H9 (cell line): ENCODE results near the gene CD3G. TPM values are rescaled to one million over a fixed set of nuclear protein-coding genes. Genes with fewer than 3 reads are reported as not detected.

ENCODE experiments used
- DNase-seq: peaks from one replicate; pipeline ENCODE4 v3.0.0-alpha.2; 2017
- H2AFZ ChIP-seq: one replicate; pipeline ENCODE4 v1.6.1; 2013; ENCODE audit warnings: mild to moderate bottlenecking, low read length, control low read depth, moderate library complexity
- H2AK5ac ChIP-seq: 2 replicates; pipeline ENCODE4 v1.6.1; 2013; ENCODE audit warnings: low read length, control low read depth, mixed read lengths; ENCODE audit not compliant: insufficient read length
- H2BK120ac ChIP-seq: one replicate; pipeline ENCODE4 v1.6.1; 2013; ENCODE audit warnings: low read depth, mild to moderate bottlenecking, low read length, control low read depth, inconsistent platforms; ENCODE audit not compliant: poor library complexity, severe bottlenecking
- H2BK12ac ChIP-seq: 2 replicates; pipeline ENCODE4 v1.6.1; 2013; ENCODE audit warnings: low read length, control low read depth, mixed read lengths, low read depth; ENCODE audit not compliant: insufficient read length
- H2BK15ac ChIP-seq: 2 replicates; pipeline ENCODE4 v1.6.1; 2013; ENCODE audit warnings: low read depth, low read length, control low read depth
- H2BK20ac ChIP-seq: one replicate; pipeline ENCODE4 v1.6.1; 2013; ENCODE audit warnings: low read depth, mild to moderate bottlenecking, low read length, control low read depth, inconsistent platforms; ENCODE audit not compliant: poor library complexity, severe bottlenecking
- H2BK5ac ChIP-seq: 2 replicates; pipeline ENCODE4 v1.6.1; 2013; ENCODE audit warnings: low read length, control low read depth, mixed read lengths; ENCODE audit not compliant: insufficient read length
- H3K14ac ChIP-seq: 2 replicates; pipeline ENCODE4 v1.6.1; 2013; ENCODE audit warnings: low read length, control low read depth; ENCODE audit not compliant: insufficient read depth
- H3K18ac ChIP-seq: 2 replicates; pipeline ENCODE4 v1.6.1; 2013; ENCODE audit warnings: low read depth, mild to moderate bottlenecking, mixed read lengths, low read length, control low read depth; ENCODE audit not compliant: insufficient read length
- H3K23ac ChIP-seq: 2 replicates; pipeline ENCODE4 v1.6.1; 2013; ENCODE audit warnings: low read length, control low read depth, mixed read lengths, low read depth; ENCODE audit not compliant: insufficient read length
- H3K23me2 ChIP-seq: 2 replicates; pipeline ENCODE4 v1.6.1; 2013; ENCODE audit warnings: low read depth, mild to moderate bottlenecking, mixed read lengths, low read length, control low read depth; ENCODE audit not compliant: insufficient read length, poor library complexity, severe bottlenecking
- H3K27ac ChIP-seq: 2 replicates; pipeline ENCODE4 v1.5.1; 2013; ENCODE audit warnings: low read length, control low read depth, mixed read lengths, low read depth; ENCODE audit not compliant: insufficient read length
- H3K27me3 ChIP-seq: 2 replicates; pipeline ENCODE4 v1.6.1; 2013; ENCODE audit warnings: low read length, control low read depth, inconsistent platforms; ENCODE audit not compliant: insufficient read depth
- H3K4ac ChIP-seq: 2 replicates; pipeline ENCODE4 v1.6.1; 2013; ENCODE audit warnings: low read depth, mild to moderate bottlenecking, control low read depth, inconsistent platforms, low read length, moderate library complexity
- H3K4me1 ChIP-seq: 2 replicates; pipeline ENCODE4 v1.6.1; 2013; ENCODE audit warnings: low read length, control low read depth, inconsistent platforms; ENCODE audit not compliant: insufficient read depth
- H3K4me2 ChIP-seq: 2 replicates; pipeline ENCODE4 v1.6.1; 2013; ENCODE audit warnings: low read length, control low read depth, mixed read lengths; ENCODE audit not compliant: insufficient read length, insufficient read depth
- H3K56ac ChIP-seq: 2 replicates; pipeline ENCODE4 v1.6.1; 2013; ENCODE audit warnings: low read depth, mild to moderate bottlenecking, mixed read lengths, low read length, control low read depth; ENCODE audit not compliant: insufficient read length
- H3K79me1 ChIP-seq: 2 replicates; pipeline ENCODE4 v1.6.1; 2013; ENCODE audit warnings: low read depth, mild to moderate bottlenecking, moderate library complexity, low read length, control low read depth, inconsistent platforms; ENCODE audit not compliant: insufficient read depth, poor library complexity, severe bottlenecking
- H3K79me2 ChIP-seq: 2 replicates; pipeline ENCODE4 v1.6.1; 2013; ENCODE audit warnings: low read length, control low read depth, inconsistent platforms; ENCODE audit not compliant: insufficient read depth
- H3K9ac ChIP-seq: 2 replicates; pipeline ENCODE4 v1.6.1; 2013; ENCODE audit warnings: low read length, control low read depth, mixed read lengths; ENCODE audit not compliant: insufficient read length; ENCODE audit errors: extremely low read depth
- H3K9me3 ChIP-seq: one replicate; pipeline ENCODE4 v1.6.1; 2013; ENCODE audit warnings: low read depth, low read length, inconsistent platforms; ENCODE audit not compliant: control insufficient read depth
- H3T11ph ChIP-seq: one replicate; pipeline ENCODE4 v1.6.1; 2013; ENCODE audit warnings: mild to moderate bottlenecking, low read length, control low read depth, inconsistent platforms
- H4K20me1 ChIP-seq: one replicate; pipeline ENCODE4 v1.6.1; 2013; ENCODE audit not compliant: control insufficient read depth, insufficient read length, insufficient read depth
- H4K5ac ChIP-seq: 2 replicates; pipeline ENCODE4 v1.6.1; 2013; ENCODE audit warnings: low read depth, mild to moderate bottlenecking, mixed read lengths, low read length, control low read depth; ENCODE audit not compliant: insufficient read length
- H4K8ac ChIP-seq: replicated peaks from 2 replicates; pipeline ENCODE4 v1.6.1; 2013; ENCODE audit warnings: low read length, control low read depth, mixed read lengths, low read depth; ENCODE audit not compliant: insufficient read length
- H4K91ac ChIP-seq: 2 replicates; pipeline ENCODE4 v1.6.1; 2013; ENCODE audit warnings: low read depth, mild to moderate bottlenecking, moderate library complexity, mixed read lengths, low read length, control low read depth; ENCODE audit not compliant: insufficient read length
- H3K27ac Mint-ChIP-seq, 3 experiments: 2 replicates in 2 of 3; 3 replicates in 1 of 3; pipeline ENCODE4 v1.8.0; 2020 to 2021; ENCODE audit warnings: mixed read lengths in 3 of 3, mild to moderate bottlenecking in 1 of 3, moderate library complexity in 1 of 3
- H3K27me3 Mint-ChIP-seq: 2 replicates; pipeline ENCODE4 v1.8.0; 2021; ENCODE audit warnings: low read depth, mild to moderate bottlenecking, moderate library complexity, mixed read lengths
- H3K36me3 Mint-ChIP-seq, 3 experiments: 2 replicates in 2 of 3; 3 replicates in 1 of 3; pipeline ENCODE4 v1.8.0; 2020 to 2021; ENCODE audit warnings: low read depth in 3 of 3, mixed read lengths in 3 of 3; ENCODE audit not compliant: insufficient read depth in 1 of 3
- H3K4me1 Mint-ChIP-seq, 2 experiments: 2 replicates each; pipeline ENCODE4 v1.8.0; 2020; ENCODE audit warnings: mixed read lengths in 2 of 2
- H3K4me3 Mint-ChIP-seq, 2 experiments: 2 replicates in 1 of 2; 3 replicates in 1 of 2; pipeline ENCODE4 v1.8.0; 2020 to 2021; ENCODE audit warnings: mild to moderate bottlenecking in 2 of 2, mixed read lengths in 2 of 2, moderate library complexity in 1 of 2
- H3K9me3 Mint-ChIP-seq, 2 experiments: 2 replicates in 1 of 2; 3 replicates in 1 of 2; pipeline ENCODE4 v1.8.0; 2020; ENCODE audit warnings: mild to moderate bottlenecking in 2 of 2, mixed read lengths in 2 of 2, moderate library complexity in 1 of 2
- WGBS: extraction: QIAGEN DNeasy Blood & Tissue Kit; methylation state at CpG from one replicate; pipeline ENCODE4 v1.1.7; 2013; ENCODE audit warnings: missing lambda C conversion rate, low lambda C conversion rate, mixed read lengths; ENCODE audit not compliant: insufficient read length; ENCODE audit errors: extremely low coverage; 5-methylcytosine and 5-hydroxymethylcytosine counted together
- total RNA-seq: library from RNA; stranded (reverse); gene quantifications from 2 replicates; pipeline ENCODE4 v1.2.1, GENCODE V29; 2021
- TF ChIP-seq, protein P1 (sequence below): fragments of 200-600 bp; sonication (generic); conservative IDR thresholded peaks from 3 replicates; pipeline ENCODE4 v1.8.0; 2021; ENCODE audit warnings: antibody characterized with exemption, mild to moderate bottlenecking

Gene CD3G
- total RNA-seq, 1 experiment from 2014 or later, result not detected

DNA sequence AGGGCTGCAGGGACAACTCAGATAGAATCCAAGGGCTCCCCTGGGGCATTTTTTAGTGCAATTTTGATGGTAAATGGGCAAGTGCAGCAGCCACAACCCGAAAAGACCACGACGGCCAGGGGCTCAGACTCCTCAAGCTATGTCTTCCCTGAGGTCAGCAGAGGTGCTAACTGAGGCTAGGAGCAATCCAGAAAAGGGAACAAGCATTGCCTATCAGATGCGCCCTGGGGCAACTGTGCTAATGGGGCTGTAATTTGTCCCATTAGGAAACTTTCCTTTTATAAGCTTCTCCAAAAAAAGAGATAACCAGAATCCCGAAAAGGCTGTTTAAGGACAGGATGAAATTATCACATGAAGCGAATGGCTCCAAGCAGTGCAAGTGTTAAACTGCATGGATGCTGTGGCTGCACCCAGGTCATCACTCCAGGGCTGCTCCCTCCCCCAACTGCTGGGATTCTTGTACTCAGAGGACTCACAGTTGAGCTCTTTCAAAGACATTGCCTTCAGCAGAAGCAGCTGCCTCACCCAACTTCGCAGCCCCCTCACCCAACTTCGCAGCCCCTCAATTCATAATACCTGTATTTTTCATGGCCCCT is 42.4 kb upstream of the CD3G start:
- peaks cover 3 to 4% of the 10 kb centered on the region in 2 experiments for H3K4me1 Mint-ChIP-seq
- no peaks in the 10 kb centered on the region for H3K79me2 ChIP-seq

More for the DNA sequence above, 42.4 kb upstream of the CD3G start:
- Mint-ChIP-seq H3K9me3 (no peaks in the 10 kb centered on the region), H3K4me3 (no peak overlapping the region), H3K36me3 (no peaks in the 10 kb centered on the region), H3K27me3 (peaks cover 33% of the 10 kb centered on the region), H3K27ac (no peak overlapping the region)
- Histone ChIP-seq H3K27me3 (no peaks in the 10 kb centered on the region), H3K18ac (no peak overlapping the region), H3K14ac (no peak overlapping the region), H3K23ac (no peak overlapping the region), H2AK5ac (no peak overlapping the region), H3T11ph (no peak overlapping the region), H2BK15ac (no peak overlapping the region), H3K4me2 (no peak overlapping the region), H3K56ac (no peak overlapping the region), H3K9ac (no peak overlapping the region), H4K5ac (no peak overlapping the region), H3K4ac (no peak overlapping the region), H2BK20ac (no peak overlapping the region), H3K79me1 (no peaks in the 10 kb centered on the region), H2AFZ (no peak overlapping the region), H3K9me3 (no peaks in the 10 kb centered on the region), H4K8ac (no peak overlapping the region), H3K23me2 (no peaks in the 10 kb centered on the region), H4K20me1 (no peaks in the 10 kb centered on the region), H2BK120ac (no peak overlapping the region), H3K27ac (no peak overlapping the region), H4K91ac (no peak overlapping the region), H2BK5ac (no peak overlapping the region), H2BK12ac (no peak overlapping the region), H3K4me1 (no peaks in the 10 kb centered on the region)
- TF ChIP-seq, protein P1, sequence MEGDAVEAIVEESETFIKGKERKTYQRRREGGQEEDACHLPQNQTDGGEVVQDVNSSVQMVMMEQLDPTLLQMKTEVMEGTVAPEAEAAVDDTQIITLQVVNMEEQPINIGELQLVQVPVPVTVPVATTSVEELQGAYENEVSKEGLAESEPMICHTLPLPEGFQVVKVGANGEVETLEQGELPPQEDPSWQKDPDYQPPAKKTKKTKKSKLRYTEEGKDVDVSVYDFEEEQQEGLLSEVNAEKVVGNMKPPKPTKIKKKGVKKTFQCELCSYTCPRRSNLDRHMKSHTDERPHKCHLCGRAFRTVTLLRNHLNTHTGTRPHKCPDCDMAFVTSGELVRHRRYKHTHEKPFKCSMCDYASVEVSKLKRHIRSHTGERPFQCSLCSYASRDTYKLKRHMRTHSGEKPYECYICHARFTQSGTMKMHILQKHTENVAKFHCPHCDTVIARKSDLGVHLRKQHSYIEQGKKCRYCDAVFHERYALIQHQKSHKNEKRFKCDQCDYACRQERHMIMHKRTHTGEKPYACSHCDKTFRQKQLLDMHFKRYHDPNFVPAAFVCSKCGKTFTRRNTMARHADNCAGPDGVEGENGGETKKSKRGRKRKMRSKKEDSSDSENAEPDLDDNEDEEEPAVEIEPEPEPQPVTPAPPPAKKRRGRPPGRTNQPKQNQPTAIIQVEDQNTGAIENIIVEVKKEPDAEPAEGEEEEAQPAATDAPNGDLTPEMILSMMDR, result no peak
- no CpG with 5 or more reads among the region's 8 CpGs for WGBS
- no peak for DNase-seq
